HEK293T (cell line): ENCODE results near the gene ANO9.
"Not testable (repeated sequence)": the region's sequence is repeated elsewhere in the genome, so short reads cannot be mapped to it uniquely, and the experiment has no call there.

ENCODE experiments used
- CTCF ChIA-PET: fragments of 350-600 bp; formaldehyde crosslinking; extraction: SDS; loops from one replicate; lab custom pipeline; 2021; ENCODE audit warnings: antibody characterized with exemption, inconsistent platforms; lab: Yijun Ruan, JAX
- POLR2A ChIA-PET: fragments of 350-600 bp; formaldehyde crosslinking; extraction: SDS; loops from one replicate; lab custom pipeline; 2020; ENCODE audit warnings: antibody characterized with exemption, inconsistent platforms; lab: Yijun Ruan, JAX
- DNase-seq: peaks from one replicate; pipeline ENCODE4 v3.0.0; 2012; ENCODE audit warnings: mixed read lengths; ENCODE audit errors: extremely low spot score
- ARNT ChIP-seq: fragments of 450-650 bp; IDR thresholded peaks from 2 replicates; pipeline ENCODE4 v1.6.1; 2017; ENCODE audit warnings: mild to moderate bottlenecking
- BHLHE40 ChIP-seq: fragments of 450-650 bp; IDR thresholded peaks from 2 replicates; pipeline ENCODE4 v1.6.1; 2016; ENCODE audit warnings: mild to moderate bottlenecking, moderate library complexity, borderline replicate concordance
- CTBP1 ChIP-seq: fragments of 450-650 bp; IDR thresholded peaks from 2 replicates; pipeline ENCODE4 v1.6.1; 2016; ENCODE audit warnings: borderline replicate concordance
- ELF4 ChIP-seq: fragments of 450-650 bp; IDR thresholded peaks from 2 replicates; pipeline ENCODE4 v1.6.1; 2017; ENCODE audit warnings: antibody characterized with exemption
- FOXA1 ChIP-seq: fragments of 450-650 bp; IDR thresholded peaks from 2 replicates; pipeline ENCODE4 v1.6.1; 2016; ENCODE audit warnings: mild to moderate bottlenecking
- FOXK2 ChIP-seq: fragments of 450-650 bp; IDR thresholded peaks from 2 replicates; pipeline ENCODE4 v1.6.1; 2016; ENCODE audit warnings: mild to moderate bottlenecking
- FOXM1 ChIP-seq: fragments of 450-650 bp; IDR thresholded peaks from 2 replicates; pipeline ENCODE4 v1.6.1; 2017; ENCODE audit warnings: mild to moderate bottlenecking, borderline replicate concordance
- HDGF ChIP-seq: fragments of 450-650 bp; IDR thresholded peaks from 2 replicates; pipeline ENCODE4 v1.6.1; 2017; ENCODE audit warnings: antibody characterized with exemption, borderline replicate concordance
- L3MBTL2 ChIP-seq: fragments of 450-650 bp; conservative IDR thresholded peaks from 2 replicates; pipeline ENCODE4 v1.6.1; 2016; ENCODE audit warnings: mild to moderate bottlenecking
- LEF1 ChIP-seq: fragments of 450-650 bp; IDR thresholded peaks from 2 replicates; pipeline ENCODE4 v1.6.1; 2017; ENCODE audit warnings: mild to moderate bottlenecking, borderline replicate concordance
- NFRKB ChIP-seq: fragments of 450-650 bp; IDR thresholded peaks from 2 replicates; pipeline ENCODE4 v1.6.1; 2016; ENCODE audit warnings: mild to moderate bottlenecking, moderate library complexity
- PKNOX1 ChIP-seq: fragments of 450-650 bp; IDR thresholded peaks from 2 replicates; pipeline ENCODE4 v1.6.1; 2016
- SP1 ChIP-seq: fragments of 450-650 bp; IDR thresholded peaks from 2 replicates; pipeline ENCODE4 v1.6.1; 2017
- SUZ12 ChIP-seq: fragments of 450-650 bp; IDR thresholded peaks from 2 replicates; pipeline ENCODE4 v1.6.1; 2016; ENCODE audit warnings: mild to moderate bottlenecking
- TARDBP ChIP-seq: fragments of 450-650 bp; IDR thresholded peaks from 2 replicates; pipeline ENCODE4 v1.6.1; 2016
- ZNF384 ChIP-seq: fragments of 450-650 bp; IDR thresholded peaks from 2 replicates; pipeline ENCODE4 v1.6.1; 2016

Gene ANO9

GRCh38 chr11:413120-414081 is 28.4 kb downstream of the ANO9 start:
- TF ChIP-seq FOXA1 (no peak), BHLHE40 (no peak), PKNOX1 (no peak), ZNF384 (no peak), ARNT (no peak), L3MBTL2 (no peak), FOXM1 (no peak), LEF1 (no peak)
- CTCF ChIA-PET: no interaction called here
- no peak for DNase-seq
- POLR2A ChIA-PET: no interaction called here

GRCh38 chr11:412641-413119 is 29.1 kb downstream of the ANO9 start:
- no peak for TF ChIP-seq FOXM1
- no peak for TF ChIP-seq SUZ12
- no peak for TF ChIP-seq FOXA1
- TF ChIP-seq CTBP1: no peak
- no peak for TF ChIP-seq ZNF384
- TF ChIP-seq SP1: no peak
- TF ChIP-seq ELF4: no peak
- TF ChIP-seq ARNT: no peak
- no peak for TF ChIP-seq BHLHE40
- TF ChIP-seq TARDBP: no peak
- no peak for TF ChIP-seq LEF1
- TF ChIP-seq NFRKB: no peak
- no peak for TF ChIP-seq PKNOX1
- TF ChIP-seq L3MBTL2: no peak
- no peak for TF ChIP-seq FOXK2
- TF ChIP-seq HDGF: no peak
- ChIA-PET POLR2A (interaction anchor here (1.0 kb wide), 1 partner anchor 52 kb away, joined by 3 read pairs; no protein-coding TSS in a partner anchor), CTCF (no interaction called here)
- DNase-seq: no peak

GRCh38 chr11:411520-411919 is 30.3 kb downstream of the ANO9 start:
- not testable (repeated sequence) for DNase-seq
- POLR2A ChIA-PET: interaction anchor here (1.0 kb wide), 1 partner anchor 53 kb away, joined by 3 read pairs; no protein-coding TSS in a partner anchor
- CTCF ChIA-PET: interaction anchor here (0.5 kb wide), 1 partner anchor 103 kb away, joined by 3 read pairs; no protein-coding TSS in a partner anchor

- POLR2A ChIA-PET, DNase-seq: not testable (repeated sequence)
- CTCF ChIA-PET: interaction anchor here (0.6 kb wide), 1 partner anchor 15 kb away, joined by 5 read pairs; no protein-coding TSS in a partner anchor
Measured at GRCh38 chr11:410711-411110, 31.1 kb downstream of the ANO9 start.

- ChIA-PET POLR2A (no interaction called here), CTCF (interaction anchor here (0.6 kb wide), 1 partner anchor 16 kb away, joined by 5 read pairs; no protein-coding TSS in a partner anchor)
- DNase-seq: no peak
- TF ChIP-seq HDGF: no peak
- TF ChIP-seq LEF1: no peak
- no peak for TF ChIP-seq ARNT
- no peak for TF ChIP-seq L3MBTL2
- no peak for TF ChIP-seq FOXA1
- TF ChIP-seq SP1: no peak
- no peak for TF ChIP-seq FOXM1
- TF ChIP-seq SUZ12: no peak
- no peak for TF ChIP-seq BHLHE40
- no peak for TF ChIP-seq ZNF384
- TF ChIP-seq ELF4: no peak
- TF ChIP-seq NFRKB: no peak
- TF ChIP-seq CTBP1: no peak
- no peak for TF ChIP-seq TARDBP
- no peak for TF ChIP-seq PKNOX1
- TF ChIP-seq FOXK2: no peak
Measured at GRCh38 chr11:409600-410483, 32.0 kb downstream of the ANO9 start.
